ENCODE results near the gene ARHGAP15. TPM values are rescaled to one million over a fixed set of nuclear protein-coding genes. Genes with fewer than 3 reads are reported as not detected.

ARHGAP15 gene
- total and polyA plus RNA-seq, 5 experiments from 2014 or later: 130 to 299 (median 217) TPM

GRCh38 chr2:143209570-143210445 is 80.6 kb downstream of the ARHGAP15 start:
- no peaks in the 10 kb centered on the region for H3K27me3 Mint-ChIP-seq
- H3K4me3 Mint-ChIP-seq: no peak overlapping the region
- peak overlapping the region in 6 of 10 donors; percentile 19 to 79 (median 42) for H3K27ac Mint-ChIP-seq
- DNase-seq: no peak
- H3K9me3 Mint-ChIP-seq: no peaks in the 10 kb centered on the region
- POLR2A ChIA-PET: no interaction called here
- H3K4me1 Mint-ChIP-seq: peaks cover 25 to 62% (median 45%) of the 10 kb centered on the region in 4 donors
- H3K36me3 Mint-ChIP-seq: peaks cover 20 to 76% (median 42%) of the 10 kb centered on the region in 3 donors
- no peak for ATAC-seq

- Mint-ChIP-seq H3K4me1 (peaks cover 25 to 60% (median 41%) of the 10 kb centered on the region in 4 donors), H3K4me3 (no peak overlapping the region), H3K27me3 (no peaks in the 10 kb centered on the region), H3K36me3 (peaks cover 23 to 79% (median 46%) of the 10 kb centered on the region in 3 donors), H3K9me3 (no peaks in the 10 kb centered on the region), H3K27ac (peak overlapping the region in 4 of 10 donors; percentile 17 to 79 (median 52))
- POLR2A ChIA-PET: no interaction called here
- DNase-seq (no peak), ATAC-seq (no peak)
Measured at GRCh38 chr2:143210446-143210819, 81.2 kb downstream of the ARHGAP15 start.

GRCh38 chr2:143217512-143218115 is 88.4 kb downstream of the ARHGAP15 start:
- Mint-ChIP-seq H3K4me1 (peaks cover 21 to 57% (median 47%) of the 10 kb centered on the region in 4 donors), H3K36me3 (peaks cover 20 to 79% (median 31%) of the 10 kb centered on the region in 3 donors), H3K9me3 (peaks cover 0 to 9% (median 0%) of the 10 kb centered on the region in 9 donors), H3K4me3 (peak overlapping the region in 2 of 10 donors; percentile 12), H3K27me3 (no peaks in the 10 kb centered on the region), H3K27ac (peak overlapping the region; percentile 6 to 84 (median 70))
- POLR2A ChIA-PET: no interaction called here
- no peak for ATAC-seq
- DNase-seq: no peak

GRCh38 chr2:143218621-143219020 is 89.4 kb downstream of the ARHGAP15 start:
- Mint-ChIP-seq H3K36me3 (peaks cover 20 to 74% (median 26%) of the 10 kb centered on the region in 3 donors), H3K4me3 (no peak overlapping the region), H3K27ac (peak overlapping the region in 4 of 10 donors; percentile 9 to 84 (median 46)), H3K4me1 (peaks cover 21 to 67% (median 55%) of the 10 kb centered on the region in 4 donors), H3K27me3 (no peaks in the 10 kb centered on the region), H3K9me3 (peaks cover 0 to 9% (median 0%) of the 10 kb centered on the region in 9 donors)
- ATAC-seq: no peak
- POLR2A ChIA-PET: interaction anchor here (0.7 kb wide), 1 partner anchor 52 kb away, joined by 6 read pairs; no protein-coding TSS in a partner anchor
- no peak for DNase-seq

GRCh38 chr2:143219266-143219665 is 90.0 kb downstream of the ARHGAP15 start:
- peaks cover 23 to 72% (median 56%) of the 10 kb centered on the region in 4 donors for H3K4me1 Mint-ChIP-seq
- POLR2A ChIA-PET: no interaction called here
- H3K27ac Mint-ChIP-seq: peak overlapping the region in 6 of 10 donors; percentile 21 to 79 (median 49)
- ATAC-seq (no peak), DNase-seq (no peak)
- no peaks in the 10 kb centered on the region for H3K27me3 Mint-ChIP-seq
- H3K9me3 Mint-ChIP-seq: peaks cover 0 to 9% (median 0%) of the 10 kb centered on the region in 9 donors
- H3K36me3 Mint-ChIP-seq: peaks cover 20 to 72% (median 26%) of the 10 kb centered on the region in 3 donors
- no peak overlapping the region for H3K4me3 Mint-ChIP-seq

- H3K4me3 Mint-ChIP-seq: no peak overlapping the region
- no peaks in the 10 kb centered on the region for H3K9me3 Mint-ChIP-seq
- H3K4me1 Mint-ChIP-seq: peaks cover 19 to 67% (median 47%) of the 10 kb centered on the region in 4 donors
- DNase-seq: no peak
- POLR2A ChIA-PET: interaction anchor here (1.4 to 1.5 kb wide), 2 partner anchors 35 to 113 kb away, joined by 3 to 6 read pairs; no protein-coding TSS in a partner anchor
- H3K27ac Mint-ChIP-seq: peak overlapping the region; percentile 5 to 88 (median 60)
- H3K27me3 Mint-ChIP-seq: no peaks in the 10 kb centered on the region
- H3K36me3 Mint-ChIP-seq: peaks cover 0 to 54% (median 9%) of the 10 kb centered on the region in 3 donors
- ATAC-seq: no peak
Measured at GRCh38 chr2:143223556-143223955, 94.3 kb downstream of the ARHGAP15 start.

- peak overlapping the region; percentile 9 to 80 (median 62) for H3K27ac Mint-ChIP-seq
- ATAC-seq (peak in 1 of 2 donors; percentile 53), DNase-seq (no peak)
- H3K9me3 Mint-ChIP-seq: peaks cover 0 to 10% (median 0%) of the 10 kb centered on the region in 9 donors
- POLR2A ChIA-PET: interaction anchor here (0.5 kb wide), 1 partner anchor 179 kb away, joined by 5 read pairs; no protein-coding TSS in a partner anchor
- H3K27me3 Mint-ChIP-seq: no peaks in the 10 kb centered on the region
- peak overlapping the region in 3 of 10 donors; percentile 2 to 33 (median 3) for H3K4me3 Mint-ChIP-seq
- H3K4me1 Mint-ChIP-seq: peaks cover 26 to 59% (median 41%) of the 10 kb centered on the region in 4 donors
- peaks cover 16 to 57% (median 28%) of the 10 kb centered on the region in 3 donors for H3K36me3 Mint-ChIP-seq
Measured at GRCh38 chr2:143225931-143226330, 96.7 kb downstream of the ARHGAP15 start.

- Mint-ChIP-seq H3K27me3 (no peaks in the 10 kb centered on the region), H3K9me3 (peaks cover 0 to 18% (median 7%) of the 10 kb centered on the region in 9 donors), H3K4me3 (peak overlapping the region in 3 of 10 donors; percentile 2 to 39 (median 28)), H3K4me1 (peaks cover 24 to 50% (median 32%) of the 10 kb centered on the region in 4 donors), H3K36me3 (peaks cover 23 to 57% (median 37%) of the 10 kb centered on the region in 3 donors), H3K27ac (peak overlapping the region in 9 of 10 donors; percentile 27 to 80 (median 63))
- no peak for DNase-seq
- ATAC-seq: no peak
- POLR2A ChIA-PET: no interaction called here
Measured at GRCh38 chr2:143226714-143227541, 97.7 kb downstream of the ARHGAP15 start.

GRCh38 chr2:143229411-143229810 is 100.2 kb downstream of the ARHGAP15 start:
- DNase-seq (no peak), ATAC-seq (no peak)
- POLR2A ChIA-PET: no interaction called here
- Mint-ChIP-seq H3K4me3 (peak overlapping the region in 1 of 10 donors; percentile 15), H3K4me1 (peaks cover 9 to 26% (median 17%) of the 10 kb centered on the region in 4 donors), H3K27ac (peak overlapping the region in 4 of 10 donors; percentile 0 to 75 (median 40)), H3K27me3 (no peaks in the 10 kb centered on the region), H3K36me3 (peaks cover 43 to 64% (median 61%) of the 10 kb centered on the region in 3 donors), H3K9me3 (peaks cover 0 to 42% (median 21%) of the 10 kb centered on the region in 9 donors)

GRCh38 chr2:143229952-143230351 is 100.7 kb downstream of the ARHGAP15 start:
- Mint-ChIP-seq H3K9me3 (peaks cover 0 to 48% (median 21%) of the 10 kb centered on the region in 9 donors), H3K4me1 (peaks cover 11 to 21% (median 16%) of the 10 kb centered on the region in 4 donors), H3K27ac (peak overlapping the region in 4 of 10 donors; percentile 0 to 75 (median 52)), H3K27me3 (no peaks in the 10 kb centered on the region), H3K4me3 (peak overlapping the region in 1 of 10 donors; percentile 55), H3K36me3 (peaks cover 49 to 65% (median 60%) of the 10 kb centered on the region in 3 donors)
- DNase-seq (no peak), ATAC-seq (no peak)
- POLR2A ChIA-PET: no interaction called here

GRCh38 chr2:143230506-143231253 is 101.5 kb downstream of the ARHGAP15 start:
- H3K27me3 Mint-ChIP-seq: no peaks in the 10 kb centered on the region
- POLR2A ChIA-PET: no interaction called here
- peak overlapping the region in 6 of 10 donors; percentile 5 to 63 (median 32) for H3K27ac Mint-ChIP-seq
- peaks cover 0 to 53% (median 21%) of the 10 kb centered on the region in 9 donors for H3K9me3 Mint-ChIP-seq
- DNase-seq: no peak
- ATAC-seq: no peak
- H3K36me3 Mint-ChIP-seq: peaks cover 54 to 72% (median 66%) of the 10 kb centered on the region in 3 donors
- H3K4me1 Mint-ChIP-seq: peaks cover 18 to 23% (median 20%) of the 10 kb centered on the region in 4 donors
- peak overlapping the region in 1 of 10 donors; percentile 4 for H3K4me3 Mint-ChIP-seq

Data from naive thymus-derived CD8-positive, alpha-beta T cell (primary cell).